Lung (tissue), 12 donors: Measurements from ENCODE around the gene EHMT2. TPM values are rescaled to one million over a fixed set of nuclear protein-coding genes. Genes with fewer than 3 reads are reported as not detected.
A peak's percentile ranks its signal among the peaks of the same experiment; 100 is the strongest.

Experiments
- ATAC-seq: fragments of 200-7000 bp; cut with Tn5 transposase; one replicate; pipeline ENCODE4 v1.9.1; 2020; ENCODE audit warnings: moderate number of reproducible peaks; ENCODE audit not compliant: insufficient read depth, low FRiP score
- DNase-seq, 3 donors: peaks; one replicate each; pipeline ENCODE4 v3.0.0-alpha.2; 2013 to 2017
- H3K27ac ChIP-seq, 2 donors: one replicate each; pipeline ENCODE4 v1.5.1; 2013; ENCODE audit warnings: mild to moderate bottlenecking in 2 of 2, moderate library complexity in 2 of 2, control low read depth in 1 of 2, inconsistent platforms in 1 of 2, low read depth in 1 of 2, low read length in 1 of 2
- H3K27me3 ChIP-seq, 3 donors: one replicate each; pipeline ENCODE4 v1.5.1; 2013; ENCODE audit warnings: low read length in 2 of 3; ENCODE audit not compliant: control insufficient read depth in 3 of 3, insufficient read depth in 3 of 3
- H3K36me3 ChIP-seq, 4 donors: one replicate each; pipeline ENCODE4 v1.5.1; 2013; ENCODE audit warnings: low read length in 4 of 4, mild to moderate bottlenecking in 1 of 4, moderate library complexity in 1 of 4; ENCODE audit not compliant: control insufficient read depth in 4 of 4, insufficient read depth in 4 of 4
- H3K4me1 ChIP-seq, 5 donors: one replicate each; pipeline ENCODE4 v1.5.1; 2013; ENCODE audit warnings: low read length in 5 of 5, mild to moderate bottlenecking in 2 of 5, moderate library complexity in 1 of 5; ENCODE audit not compliant: control insufficient read depth in 5 of 5, insufficient read depth in 5 of 5
- H3K4me3 ChIP-seq: one replicate; pipeline ENCODE4 v1.5.1; 2013; ENCODE audit warnings: mild to moderate bottlenecking, control low read depth, moderate library complexity
- H3K9ac ChIP-seq, 2 donors: one replicate each; pipeline ENCODE4 v1.5.1; 2013; ENCODE audit warnings: low read length in 2 of 2, control low read depth in 1 of 2; ENCODE audit not compliant: insufficient read depth in 1 of 2
- H3K9me3 ChIP-seq, 4 donors: one replicate each; pipeline ENCODE4 v1.5.1; 2013; ENCODE audit warnings: low read length in 3 of 4, mild to moderate bottlenecking in 1 of 4, moderate library complexity in 1 of 4; ENCODE audit not compliant: control insufficient read depth in 4 of 4, insufficient read depth in 3 of 4
- WGBS, 2 donors: extraction: QIAGEN DNeasy Blood & Tissue Kit; methylation state at CpG; one replicate each; pipeline ENCODE4 v1.1.7; 2013; 5-methylcytosine and 5-hydroxymethylcytosine counted together
- polyA plus RNA-seq, 2 donors: library from polyadenylated mRNA; stranded (reverse); fragments of 200-250 nt; gene quantifications; one replicate each; pipeline ENCODE4 v1.2.1, GENCODE V29; 2013
- total RNA-seq, 2 donors: library from RNA; depleted of rRNA in 1 of 2; stranded (reverse); fragments of >200 nt in 1 of 2; gene quantifications; one replicate each; pipeline ENCODE4 v1.2.1, GENCODE V29; 2014 to 2021
- TF ChIP-seq, protein P1 (sequence below): IDR thresholded peaks from 2 replicates; pipeline ENCODE4 v1.5.1; 2012; ENCODE audit warnings: mild to moderate bottlenecking; ENCODE audit errors: control extremely low read depth, extremely low read depth
- donor health status: control.
- donor health status: control.
- donor health status: Bipolar disorder and iron deficiency.
- donor health status: healthy.
- donor health status: DM: yes; HTN: yes; CAD: no.

Gene EHMT2
- total and polyA plus RNA-seq, 4 donors, result 21.2 to 43.4 (median 34.8) TPM

- Histone ChIP-seq H3K4me3 (peak within 1 kb of the TSS; percentile 69), H3K9me3 (no peaks in the 10 kb centered on the region), H3K27ac (peak within 1 kb of the TSS; percentile 81 to 86), H3K36me3 (peaks cover under 1 to 25% (median 7%) of the 10 kb centered on the region in 4 donors), H3K4me1 (peaks cover 0 to 17% (median 5%) of the 10 kb centered on the region in 5 donors), H3K27me3 (no peaks in the 10 kb centered on the region), H3K9ac (peak within 1 kb of the TSS; percentile 52 to 84)
- TF ChIP-seq, protein P1, sequence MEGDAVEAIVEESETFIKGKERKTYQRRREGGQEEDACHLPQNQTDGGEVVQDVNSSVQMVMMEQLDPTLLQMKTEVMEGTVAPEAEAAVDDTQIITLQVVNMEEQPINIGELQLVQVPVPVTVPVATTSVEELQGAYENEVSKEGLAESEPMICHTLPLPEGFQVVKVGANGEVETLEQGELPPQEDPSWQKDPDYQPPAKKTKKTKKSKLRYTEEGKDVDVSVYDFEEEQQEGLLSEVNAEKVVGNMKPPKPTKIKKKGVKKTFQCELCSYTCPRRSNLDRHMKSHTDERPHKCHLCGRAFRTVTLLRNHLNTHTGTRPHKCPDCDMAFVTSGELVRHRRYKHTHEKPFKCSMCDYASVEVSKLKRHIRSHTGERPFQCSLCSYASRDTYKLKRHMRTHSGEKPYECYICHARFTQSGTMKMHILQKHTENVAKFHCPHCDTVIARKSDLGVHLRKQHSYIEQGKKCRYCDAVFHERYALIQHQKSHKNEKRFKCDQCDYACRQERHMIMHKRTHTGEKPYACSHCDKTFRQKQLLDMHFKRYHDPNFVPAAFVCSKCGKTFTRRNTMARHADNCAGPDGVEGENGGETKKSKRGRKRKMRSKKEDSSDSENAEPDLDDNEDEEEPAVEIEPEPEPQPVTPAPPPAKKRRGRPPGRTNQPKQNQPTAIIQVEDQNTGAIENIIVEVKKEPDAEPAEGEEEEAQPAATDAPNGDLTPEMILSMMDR, result no peak
- ATAC-seq, result peak; percentile 97
- DNase-seq, result peak; percentile 100
- 1% methylated on average over 62 to 64 of the region's 64 CpGs for WGBS, 2 donors
These were observed 34.9 kb downstream of the EHMT2 start, which contains the start of gene NEU1 for GRCh38 chr6:31862344-31863235. Gene NEU1 (minus strand): TSS chr6:31862821. CDS start chr6:31862776, 45 bp downstream.

- no peaks in the 10 kb centered on the region for H3K9me3 ChIP-seq
- ATAC-seq (no peak), DNase-seq (no peak)
- peaks cover 6 to 31% (median 11%) of the 10 kb centered on the region in 4 donors for H3K36me3 ChIP-seq
- H3K4me1 ChIP-seq, result peaks cover 0 to 17% (median 5%) of the 10 kb centered on the region in 5 donors
- TF ChIP-seq, protein P1, result no peak
- WGBS, 2 donors, result 46 to 52% methylated on average over 17 of the region's 17 CpGs
- H3K4me3 ChIP-seq, result peak overlapping the region; percentile 69
- no peaks in the 10 kb centered on the region for H3K27me3 ChIP-seq
- H3K27ac ChIP-seq, result peak overlapping the region in 1 of 2 donors; percentile 86
- H3K9ac ChIP-seq, result peak overlapping the region; percentile 52 to 84
These were observed 35.6 kb downstream of the EHMT2 start for GRCh38 chr6:31861919-31862343.

GRCh38 chr6:31861150-31861549, 36.3 kb downstream of the EHMT2 start:
- Histone ChIP-seq H3K36me3 (peaks cover 6 to 31% (median 11%) of the 10 kb centered on the region in 4 donors), H3K9me3 (no peaks in the 10 kb centered on the region), H3K9ac (no peak overlapping the region), H3K4me1 (peaks cover 0 to 17% (median 5%) of the 10 kb centered on the region in 5 donors), H3K27ac (no peak overlapping the region), H3K27me3 (no peaks in the 10 kb centered on the region), H3K4me3 (no peak overlapping the region)
- TF ChIP-seq, protein P1, result no peak
- no peak for DNase-seq
- ATAC-seq, result no peak
- 93% methylated on average over 7 of the region's 7 CpGs for WGBS, 2 donors
